HEK293T (cell line): ENCODE results near the gene PHF11.

ENCODE experiments used
- ARNT ChIP-seq: fragments of 450-650 bp; IDR thresholded peaks from 2 replicates; pipeline ENCODE4 v1.6.1; 2017; ENCODE audit warnings: mild to moderate bottlenecking
- SUZ12 ChIP-seq: fragments of 450-650 bp; IDR thresholded peaks from 2 replicates; pipeline ENCODE4 v1.6.1; 2016; ENCODE audit warnings: mild to moderate bottlenecking
- TF ChIP-seq, protein P1 (sequence below): fragments of 450-650 bp; IDR thresholded peaks from 2 replicates; pipeline ENCODE4 v1.6.1; 2016

DNA sequence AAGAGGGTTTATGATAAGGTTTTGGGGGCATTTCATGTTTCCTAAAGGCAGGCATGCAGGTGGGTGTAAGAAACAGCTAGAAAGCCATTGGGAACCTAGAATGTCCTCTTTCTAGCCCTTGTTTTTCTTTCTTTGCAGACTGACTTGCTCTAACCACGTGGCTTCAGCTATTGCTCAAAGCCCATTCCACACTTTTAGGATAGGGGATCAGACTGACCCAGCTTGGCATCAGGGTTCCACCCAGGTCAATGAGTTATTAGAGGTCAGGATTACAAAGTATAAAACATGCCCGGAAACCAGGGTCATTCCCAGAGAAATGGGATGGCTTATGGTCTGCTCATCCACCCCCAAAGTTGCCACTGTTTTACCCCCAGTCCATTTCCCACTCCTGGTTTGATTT is 16.8 kb downstream of the PHF11 start:
- TF ChIP-seq SUZ12 = no peak
- TF ChIP-seq ARNT = no peak
- TF ChIP-seq, protein P1, sequence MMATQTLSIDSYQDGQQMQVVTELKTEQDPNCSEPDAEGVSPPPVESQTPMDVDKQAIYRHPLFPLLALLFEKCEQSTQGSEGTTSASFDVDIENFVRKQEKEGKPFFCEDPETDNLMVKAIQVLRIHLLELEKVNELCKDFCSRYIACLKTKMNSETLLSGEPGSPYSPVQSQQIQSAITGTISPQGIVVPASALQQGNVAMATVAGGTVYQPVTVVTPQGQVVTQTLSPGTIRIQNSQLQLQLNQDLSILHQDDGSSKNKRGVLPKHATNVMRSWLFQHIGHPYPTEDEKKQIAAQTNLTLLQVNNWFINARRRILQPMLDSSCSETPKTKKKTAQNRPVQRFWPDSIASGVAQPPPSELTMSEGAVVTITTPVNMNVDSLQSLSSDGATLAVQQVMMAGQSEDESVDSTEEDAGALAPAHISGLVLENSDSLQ = no peak
